GM18526 (cell line): Measurements from ENCODE around the gene UBE2L5.

Experiments used
- POLR2A ChIP-seq: IDR thresholded peaks from 3 replicates; pipeline ENCODE4 v1.6.1; 2011; ENCODE audit not compliant: insufficient read length; ENCODE audit errors: extremely low read depth

Gene UBE2L5

DNA sequence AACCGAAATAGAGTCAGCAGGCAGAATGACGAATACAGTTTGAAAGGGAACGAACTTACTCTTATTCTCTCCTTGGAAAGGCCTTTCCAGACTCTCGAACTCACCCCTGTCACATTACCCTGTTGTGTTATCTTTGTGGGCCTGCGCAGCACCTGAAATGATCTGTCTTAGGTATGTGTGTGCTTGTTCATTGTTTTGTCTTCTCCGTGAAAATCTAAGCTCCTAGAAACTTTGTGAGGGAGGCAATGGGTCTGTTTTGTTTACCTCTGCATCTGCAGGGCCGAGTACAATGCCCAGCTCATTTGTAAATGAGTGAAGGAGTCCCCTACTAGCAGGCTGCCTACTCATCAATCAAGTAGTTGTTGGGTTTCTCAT is 23.8 kb downstream of the UBE2L5 start:
- no peak for TF ChIP-seq POLR2A

DNA sequence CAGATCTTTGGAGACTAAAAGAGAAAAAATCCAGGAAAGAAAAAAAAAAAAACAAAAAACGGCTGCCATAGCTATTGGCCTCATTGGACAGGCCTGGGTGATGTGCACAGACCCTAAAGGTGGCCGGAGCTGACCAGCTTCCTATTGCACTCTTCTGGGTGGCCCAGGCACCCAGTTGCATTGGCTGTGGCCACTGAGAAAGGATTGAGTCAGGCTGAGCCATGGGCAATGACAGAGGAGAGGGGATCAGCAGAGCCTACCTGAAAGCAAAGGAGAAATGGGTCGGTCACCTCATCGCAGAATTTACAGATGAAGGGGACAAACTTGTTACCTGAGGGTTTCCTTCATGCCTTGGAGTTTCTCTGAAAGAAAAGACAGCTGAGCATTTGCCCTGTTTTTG is 26.1 kb downstream of the UBE2L5 start:
- no peak for TF ChIP-seq POLR2A

DNA sequence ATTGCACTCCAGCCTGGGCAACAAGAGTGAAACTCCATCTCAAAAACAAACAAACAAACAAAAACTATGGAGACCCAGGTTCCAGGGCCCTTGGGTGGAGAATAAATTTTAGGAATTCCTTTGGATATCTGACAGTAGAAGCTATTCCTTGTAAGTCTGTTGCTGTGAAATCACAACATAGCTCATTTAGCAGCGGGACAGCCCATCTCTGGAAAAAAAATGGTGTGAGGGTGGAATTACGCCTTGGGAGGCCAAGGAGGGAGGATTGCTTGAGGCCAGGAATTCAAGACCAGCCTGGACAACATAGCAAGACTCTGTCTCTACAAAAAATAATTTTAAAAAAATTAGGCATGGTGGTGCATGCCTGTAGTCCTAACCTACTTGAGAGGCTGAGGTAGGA is 27.8 kb downstream of the UBE2L5 start:
- TF ChIP-seq POLR2A: no peak

DNA sequence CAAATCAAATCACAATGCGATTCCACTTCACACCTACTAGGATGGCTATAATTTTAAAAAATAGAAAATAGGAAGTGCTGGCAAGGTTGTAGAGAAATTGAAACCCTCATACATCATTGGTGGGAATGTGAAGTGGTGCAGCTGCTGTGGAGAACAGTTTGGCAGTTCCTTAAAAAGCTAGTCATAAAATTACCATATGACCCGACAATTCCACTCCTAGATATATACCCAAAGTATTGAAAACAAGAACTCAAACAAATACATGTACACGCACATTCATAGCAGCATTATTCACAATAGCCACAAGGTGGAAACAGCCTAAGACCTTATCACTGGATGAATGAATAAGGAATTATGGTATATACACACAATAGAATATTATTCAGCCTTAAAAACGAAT is 31.4 kb downstream of the UBE2L5 start:
- no peak for TF ChIP-seq POLR2A

DNA sequence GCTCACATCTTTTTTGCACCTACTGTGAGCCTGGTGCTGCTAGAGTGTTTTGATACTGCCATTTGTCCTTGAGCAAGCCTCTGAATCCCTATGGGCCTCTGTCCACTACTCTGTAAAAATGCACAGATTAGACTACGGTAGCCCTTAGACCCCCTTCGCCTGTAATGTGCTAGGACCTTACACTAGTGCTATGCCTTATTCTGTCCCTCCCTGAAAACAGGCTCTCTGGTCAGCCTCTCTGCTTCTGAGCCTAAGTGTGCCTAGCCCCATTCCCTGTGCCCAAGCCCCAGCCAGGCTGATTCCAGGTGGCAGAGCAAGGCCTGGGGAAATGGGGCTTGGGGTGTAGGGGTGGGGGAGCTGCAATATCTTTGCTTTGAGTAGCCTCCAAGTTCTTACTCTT is 32.7 kb downstream of the UBE2L5 start:
- TF ChIP-seq POLR2A: no peak

DNA sequence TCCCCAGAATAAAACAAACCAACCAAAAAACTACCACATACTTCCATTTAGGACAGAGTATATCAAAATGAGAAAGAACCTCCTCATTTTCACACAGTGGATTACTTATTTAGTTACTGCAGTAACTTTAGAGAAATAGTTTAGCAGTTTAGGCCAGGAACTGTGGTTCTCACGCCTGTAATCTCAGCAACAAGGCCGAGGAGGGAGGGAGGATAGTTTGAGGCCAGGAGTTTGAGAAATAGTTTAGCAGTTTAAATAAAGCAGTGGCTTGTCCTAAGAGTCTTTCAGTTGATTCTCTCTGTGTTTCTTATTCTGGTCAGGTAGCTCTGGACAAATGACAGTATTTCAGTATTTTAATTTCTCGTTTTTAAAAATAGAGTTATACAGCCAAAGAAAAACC is 34.0 kb downstream of the UBE2L5 start:
- no peak for TF ChIP-seq POLR2A

DNA sequence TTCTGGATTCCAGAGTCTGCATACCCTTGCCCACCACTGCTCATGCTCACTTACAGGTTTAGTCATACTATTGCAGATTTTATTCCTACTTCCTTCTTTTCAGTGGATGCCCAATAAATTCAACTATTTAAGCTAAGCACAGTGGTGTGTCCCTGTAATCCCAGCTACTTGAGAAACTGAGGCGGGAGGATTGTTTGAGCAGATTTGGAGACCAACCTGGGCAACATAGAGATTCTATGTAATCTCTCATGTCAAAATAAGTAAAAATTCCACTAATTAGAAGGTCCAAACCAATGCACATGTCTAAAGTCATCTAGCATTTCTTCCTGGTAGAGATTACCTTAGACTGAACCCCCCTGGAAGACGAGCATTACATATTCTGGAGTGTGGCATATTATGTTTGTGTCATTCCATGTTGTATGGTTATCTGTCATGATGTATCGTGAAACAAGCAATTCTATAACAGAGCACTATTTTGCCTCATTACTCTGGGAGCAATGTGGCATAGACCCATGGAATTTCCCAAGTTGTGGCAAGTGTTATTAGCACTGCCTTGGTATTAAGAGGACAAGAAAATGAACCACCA is 35.1 kb downstream of the UBE2L5 start:
- no peak for TF ChIP-seq POLR2A

DNA sequence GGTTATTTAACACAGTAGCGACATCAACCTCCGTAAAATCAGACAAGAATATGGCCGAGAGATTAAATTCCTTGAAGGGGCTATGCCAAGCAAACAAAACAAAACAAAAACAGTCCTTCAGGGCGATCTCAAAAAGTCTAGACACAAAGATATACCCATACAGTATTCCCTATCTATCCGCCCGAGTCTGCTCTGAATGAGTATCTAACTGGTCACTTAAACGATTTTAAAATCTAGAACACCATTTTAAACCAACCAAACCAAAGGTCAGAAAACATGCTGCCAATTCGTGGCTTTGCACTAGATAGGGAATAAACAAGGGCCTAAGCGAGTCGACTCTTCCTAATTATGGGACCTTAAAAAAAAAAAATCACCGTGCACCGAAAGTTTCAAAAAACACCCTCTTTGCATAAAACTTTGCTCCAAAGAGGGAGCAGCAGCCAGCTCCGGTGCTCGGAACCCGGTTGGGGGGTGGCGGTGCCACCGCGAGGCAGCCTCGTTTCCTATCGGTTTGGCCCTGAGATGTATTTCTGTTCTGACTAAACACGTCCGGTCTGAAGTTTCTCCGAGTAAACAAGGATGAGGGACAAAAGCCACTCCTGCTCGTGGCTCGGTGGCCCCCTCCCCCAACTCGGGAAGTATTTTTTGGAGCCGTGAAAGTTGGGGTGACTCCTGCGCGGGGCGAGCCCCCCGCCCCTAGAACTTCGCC is 41.6 kb downstream of the UBE2L5 start:
- TF ChIP-seq POLR2A: peak; percentile 53

DNA sequence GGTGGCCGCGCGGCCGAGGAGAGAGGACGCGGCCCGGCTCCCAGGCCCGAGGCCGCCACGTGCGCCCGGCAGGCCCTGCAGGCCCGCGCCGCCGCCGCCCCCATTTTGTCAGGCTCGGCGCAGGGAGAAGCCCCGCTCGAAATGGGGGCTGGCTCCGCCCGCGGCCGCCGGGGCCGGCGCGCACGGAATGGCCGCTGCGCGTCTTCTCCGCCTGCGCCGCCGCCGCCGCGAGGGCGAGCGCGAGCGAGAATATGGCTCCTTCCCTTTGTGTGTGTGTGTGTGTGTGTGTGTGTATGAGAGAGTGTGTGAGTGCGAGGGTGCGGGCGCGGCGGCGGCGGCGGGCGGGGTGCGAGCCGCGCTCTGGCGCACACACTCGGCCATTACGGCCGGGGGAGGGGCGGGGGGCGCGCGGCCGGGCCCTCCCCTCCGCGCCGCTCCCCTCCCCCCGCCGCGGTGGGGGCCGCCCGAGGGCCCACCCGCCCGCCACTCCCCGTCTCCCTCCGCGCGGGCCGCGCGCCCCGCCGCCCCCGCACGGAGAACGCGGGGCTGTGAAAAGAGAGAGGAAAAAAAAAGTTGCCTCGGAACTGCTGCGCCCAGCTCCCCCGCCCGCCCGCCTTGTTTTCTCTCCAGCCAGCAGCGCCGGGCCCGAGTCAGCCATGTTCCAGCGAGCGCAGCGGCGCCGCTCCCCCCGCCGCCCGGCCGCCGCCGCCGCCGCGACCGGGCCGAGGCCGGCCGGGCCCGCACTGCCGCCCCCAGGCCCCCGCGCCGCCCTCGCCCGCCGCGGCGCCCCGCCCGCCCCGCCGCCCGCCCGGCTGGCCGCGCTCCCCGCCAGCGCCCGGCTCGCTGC is 42.4 kb downstream of the UBE2L5 start:
- TF ChIP-seq POLR2A: peak; percentile 38

DNA sequence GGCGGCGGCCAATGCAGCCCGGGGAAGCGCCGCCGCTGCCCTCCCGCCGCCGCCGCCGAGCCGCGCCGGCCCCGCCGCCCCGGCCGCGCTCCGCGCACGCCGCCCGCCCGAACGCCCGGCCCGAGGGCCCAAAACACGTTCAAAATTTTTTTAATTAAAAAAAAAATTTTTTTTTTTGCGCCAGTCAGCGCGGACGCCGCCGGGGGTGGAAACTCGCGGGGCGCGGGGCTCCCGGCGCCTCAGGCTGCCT is 43.0 kb downstream of the UBE2L5 start:
- TF ChIP-seq POLR2A: no peak

DNA sequence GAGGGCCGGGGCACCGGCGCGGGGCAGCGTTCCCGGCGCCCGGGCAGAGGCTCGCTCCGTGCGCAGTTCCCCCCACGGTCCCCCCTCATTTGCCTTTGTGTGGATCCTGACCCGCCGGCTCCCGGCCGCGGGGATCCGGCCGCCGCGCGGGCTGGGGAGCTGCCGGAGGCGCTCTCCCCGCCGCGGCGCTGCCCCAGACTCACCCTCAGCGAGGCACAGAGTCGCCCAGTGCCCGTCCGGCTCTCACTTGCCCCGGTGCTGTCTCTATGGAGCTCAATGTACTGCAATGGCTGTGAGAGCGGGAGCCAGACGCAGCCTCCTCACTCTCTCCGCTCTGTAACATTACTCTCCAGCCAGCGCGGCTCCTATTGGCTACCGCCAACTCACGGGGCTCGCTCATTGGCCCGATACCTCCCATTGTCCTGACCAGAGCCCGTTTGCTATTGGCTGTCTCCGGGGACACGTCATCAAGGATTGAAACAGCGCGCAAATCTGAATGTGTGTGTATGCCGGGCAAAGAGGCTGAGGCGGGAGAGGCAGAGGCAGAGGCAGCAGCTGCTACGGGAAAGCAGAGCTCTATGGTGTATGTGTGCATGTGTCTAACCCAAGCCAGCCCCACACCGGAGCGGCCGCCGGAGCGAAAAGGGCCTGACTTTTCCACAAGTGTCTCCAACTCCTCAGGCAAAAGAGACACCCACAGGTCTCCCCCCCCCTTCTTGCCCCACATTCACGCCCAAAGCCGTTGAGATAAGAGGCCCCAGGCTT is 43.5 kb downstream of the UBE2L5 start, which contains the start of gene HMGB1:
TSS of gene HMGB1 (minus strand) at position 344 of the 765 bp plus-strand sequence. CDS start 2,256 bp downstream, outside the sequence.
- peak; percentile 88 for TF ChIP-seq POLR2A

DNA sequence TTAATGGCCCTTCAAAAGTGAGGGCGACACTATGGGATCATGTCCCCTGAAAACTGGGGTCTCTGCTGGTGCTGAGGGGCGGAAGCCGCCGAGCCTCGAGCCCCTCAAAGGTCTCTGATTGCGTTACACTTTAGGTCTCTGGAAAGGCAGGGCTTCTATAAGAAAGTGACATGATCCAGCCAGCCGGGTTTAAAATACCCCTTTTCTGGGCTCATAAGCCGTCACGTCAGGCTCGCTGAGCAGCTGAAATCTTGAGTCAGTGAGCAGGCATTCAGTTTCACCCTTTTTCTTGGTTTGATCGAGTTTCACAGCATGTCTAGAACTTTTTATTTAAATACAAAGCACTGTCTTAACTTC is 44.0 kb downstream of the UBE2L5 start:
- TF ChIP-seq POLR2A: no peak

DNA sequence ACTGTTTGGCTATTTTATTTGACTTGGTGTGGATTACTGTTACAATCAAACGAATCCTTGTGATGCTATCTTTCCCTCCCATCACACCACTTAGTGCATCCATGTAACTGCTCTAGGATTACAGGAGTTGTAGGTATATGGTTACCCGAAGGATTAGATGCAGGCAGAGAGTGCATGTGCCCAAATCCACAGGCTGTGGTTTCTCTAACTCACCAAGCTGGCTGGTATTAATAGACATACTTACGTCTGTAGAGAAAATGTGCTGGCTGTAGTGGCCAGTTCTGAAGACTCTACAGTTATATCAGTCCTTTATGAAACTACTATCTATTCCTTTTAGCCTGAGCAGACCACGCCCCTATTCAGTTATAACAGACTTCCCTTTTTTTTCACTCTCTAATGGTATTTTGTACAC is 44.6 kb downstream of the UBE2L5 start:
- no peak for TF ChIP-seq POLR2A

DNA sequence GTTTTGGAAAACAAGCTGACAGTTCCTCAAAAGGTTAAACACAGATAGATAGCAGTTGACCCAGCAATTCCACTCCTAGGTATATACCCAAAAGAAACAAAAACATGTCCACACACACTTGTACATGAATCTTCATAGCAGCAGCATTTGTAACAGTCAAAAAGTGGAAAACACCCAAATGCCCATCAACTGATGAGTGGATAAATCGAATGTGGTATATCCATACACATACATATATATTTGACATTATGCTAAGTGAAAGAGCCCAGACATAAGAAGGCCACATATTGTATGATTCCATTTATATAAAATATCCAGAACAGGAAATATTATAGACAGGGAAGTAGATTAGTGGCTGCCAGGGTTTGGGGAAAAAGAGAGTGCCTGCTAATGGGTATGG is 51.4 kb downstream of the UBE2L5 start:
- TF ChIP-seq POLR2A: no peak

DNA sequence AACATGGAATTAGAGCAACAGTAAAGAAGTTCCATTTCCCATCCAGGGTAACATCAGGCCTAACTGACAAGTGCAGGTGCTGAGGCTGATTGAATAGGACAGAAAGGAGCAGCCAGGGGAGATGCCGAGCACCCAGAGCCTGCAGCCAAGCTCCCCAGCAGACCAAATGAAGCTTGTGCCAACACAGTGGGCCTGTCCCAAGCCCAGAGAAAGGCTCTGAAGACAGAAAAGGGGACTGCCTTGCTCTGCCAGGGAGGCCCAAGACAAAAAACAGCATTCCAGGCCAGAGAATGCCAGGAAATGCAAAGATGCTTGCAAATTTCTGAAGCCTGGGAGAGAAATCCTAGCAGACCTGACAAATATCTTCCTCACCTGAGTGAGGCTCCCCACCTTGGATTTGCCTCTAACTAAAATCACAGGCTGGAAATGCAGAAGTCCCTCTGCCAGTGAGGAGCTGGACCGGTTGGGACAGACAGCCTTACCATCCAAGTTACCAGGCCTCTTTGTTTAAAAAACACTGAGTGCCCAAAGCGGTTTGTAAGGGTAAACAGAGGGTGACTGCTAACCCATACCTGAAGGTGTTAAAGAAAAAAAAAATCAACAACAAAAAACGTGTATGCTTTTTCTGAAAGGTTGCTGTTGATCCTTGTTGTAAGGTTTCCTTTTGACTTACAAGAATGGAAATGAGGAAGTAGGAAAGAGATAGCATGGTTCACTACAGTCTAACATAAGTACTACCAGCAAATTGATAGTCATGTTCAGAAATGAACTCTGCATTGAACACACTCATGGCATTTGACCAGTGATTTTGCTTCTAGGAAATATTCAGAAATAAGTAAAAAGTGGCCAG is 55.3 kb downstream of the UBE2L5 start:
- TF ChIP-seq POLR2A: no peak
